ENCODE results near the gene CNOT6L. TPM values are rescaled to one million over a fixed set of nuclear protein-coding genes. Genes with fewer than 3 reads are reported as not detected.

CNOT6L gene
- total and polyA plus RNA-seq, 4 donors = 4.4 to 17.7 (median 10.5) TPM

DNA sequence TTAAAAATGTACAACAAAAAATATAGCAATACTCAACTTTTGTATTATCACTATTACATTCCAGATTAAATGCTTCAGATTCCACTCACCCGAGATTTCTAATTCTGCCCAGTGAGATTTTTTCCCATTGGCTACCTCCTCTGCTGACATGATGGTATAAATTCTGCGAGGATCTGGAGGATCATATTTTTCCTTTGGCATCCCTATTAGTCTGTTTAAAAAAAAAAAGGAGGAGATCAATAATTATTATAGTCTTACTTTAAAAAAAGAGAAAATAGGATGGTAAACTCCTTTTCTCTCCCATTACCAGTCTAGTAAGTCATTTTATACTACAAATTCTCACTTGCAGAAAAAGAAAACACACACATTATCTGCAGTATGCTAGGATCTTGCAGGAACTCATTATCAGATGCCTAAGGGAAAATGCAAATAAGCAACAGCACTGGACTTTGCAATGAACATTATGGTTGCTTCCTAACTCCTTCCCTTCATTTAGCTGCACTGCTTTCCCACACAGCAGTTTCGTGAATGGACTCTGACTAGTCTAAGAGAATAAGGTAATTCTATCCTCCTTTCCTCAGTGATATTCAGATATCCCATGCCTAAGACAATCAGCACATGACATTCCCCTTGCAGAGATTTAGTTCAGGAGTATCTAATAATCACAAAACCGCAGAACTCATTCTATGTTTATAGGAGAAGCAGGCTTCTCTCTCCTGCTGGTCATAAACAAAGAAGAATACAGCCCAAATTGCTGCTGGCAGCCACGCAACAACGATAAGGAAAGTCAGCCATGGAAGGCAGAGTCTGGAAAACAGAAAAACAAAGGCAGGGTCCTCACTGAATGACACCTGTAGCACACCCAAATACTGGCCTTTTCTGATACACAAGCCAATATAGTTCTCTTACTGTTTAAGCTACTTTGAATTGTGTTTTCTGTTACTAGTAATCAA, 42.7 kb downstream of the CNOT6L start:
- WGBS = 86% methylated on average over 6 of the region's 6 CpGs
- no peak overlapping the region for H3K4me3 ChIP-seq (ENCODE audit: low read depth in 1 of 3, low read length in 3 of 3)
- no peak overlapping the region for H3K9ac ChIP-seq (ENCODE audit: low read depth in 1 of 2, low read length in 2 of 2)
- no peak for DNase-seq (ENCODE audit: low spot score)
- H3K9me3 ChIP-seq (ENCODE audit: control insufficient read depth in 4 of 4, low read length in 3 of 4) = no peaks in the 10 kb centered on the region
- no peak overlapping the region for H3K27ac ChIP-seq (ENCODE audit: low read depth in 1 of 2, low read length in 2 of 2)
- no peak for TF ChIP-seq YY1 (IDR thresholded peaks at IDR 0.05)
- no peak for TF ChIP-seq EGR1 (IDR thresholded peaks at IDR 0.05; ENCODE audit: low read depth in 2 of 2)
- no peak for TF ChIP-seq HNF4A (conservative IDR thresholded peaks at IDR 0.05)
- TF ChIP-seq RAD21 (IDR thresholded peaks at IDR 0.05) = no peak
- no peak for TF ChIP-seq TAF1 (conservative IDR thresholded peaks at IDR 0.05)
- no peak for TF ChIP-seq FOXA1 (IDR thresholded peaks at IDR 0.05)
- TF ChIP-seq NR2F2 (IDR thresholded peaks at IDR 0.05) = no peak
- TF ChIP-seq, protein P1, sequence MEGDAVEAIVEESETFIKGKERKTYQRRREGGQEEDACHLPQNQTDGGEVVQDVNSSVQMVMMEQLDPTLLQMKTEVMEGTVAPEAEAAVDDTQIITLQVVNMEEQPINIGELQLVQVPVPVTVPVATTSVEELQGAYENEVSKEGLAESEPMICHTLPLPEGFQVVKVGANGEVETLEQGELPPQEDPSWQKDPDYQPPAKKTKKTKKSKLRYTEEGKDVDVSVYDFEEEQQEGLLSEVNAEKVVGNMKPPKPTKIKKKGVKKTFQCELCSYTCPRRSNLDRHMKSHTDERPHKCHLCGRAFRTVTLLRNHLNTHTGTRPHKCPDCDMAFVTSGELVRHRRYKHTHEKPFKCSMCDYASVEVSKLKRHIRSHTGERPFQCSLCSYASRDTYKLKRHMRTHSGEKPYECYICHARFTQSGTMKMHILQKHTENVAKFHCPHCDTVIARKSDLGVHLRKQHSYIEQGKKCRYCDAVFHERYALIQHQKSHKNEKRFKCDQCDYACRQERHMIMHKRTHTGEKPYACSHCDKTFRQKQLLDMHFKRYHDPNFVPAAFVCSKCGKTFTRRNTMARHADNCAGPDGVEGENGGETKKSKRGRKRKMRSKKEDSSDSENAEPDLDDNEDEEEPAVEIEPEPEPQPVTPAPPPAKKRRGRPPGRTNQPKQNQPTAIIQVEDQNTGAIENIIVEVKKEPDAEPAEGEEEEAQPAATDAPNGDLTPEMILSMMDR (IDR thresholded peaks at IDR 0.05; ENCODE audit: low read depth, low read length, missing input control) = no peak
- TF ChIP-seq GABPA (IDR thresholded peaks at IDR 0.05 in 1 of 2, conservative IDR thresholded peaks at IDR 0.05 in 1 of 2) = no peak
- H3K4me1 ChIP-seq (ENCODE audit: control insufficient read depth in 4 of 4, insufficient read depth in 4 of 4, low read length in 3 of 4) = peaks cover 0 to 9% (median 3%) of the 10 kb centered on the region in 4 donors
- H3K36me3 ChIP-seq (ENCODE audit: control insufficient read depth in 4 of 4, insufficient read depth in 3 of 4, low read depth in 1 of 4, low read length in 3 of 4) = peaks cover 2 to 15% (median 5%) of the 10 kb centered on the region in 4 donors
- H3K27me3 ChIP-seq (ENCODE audit: control insufficient read depth in 4 of 4, insufficient read depth in 4 of 4, low read length in 3 of 4) = no peaks in the 10 kb centered on the region

DNA sequence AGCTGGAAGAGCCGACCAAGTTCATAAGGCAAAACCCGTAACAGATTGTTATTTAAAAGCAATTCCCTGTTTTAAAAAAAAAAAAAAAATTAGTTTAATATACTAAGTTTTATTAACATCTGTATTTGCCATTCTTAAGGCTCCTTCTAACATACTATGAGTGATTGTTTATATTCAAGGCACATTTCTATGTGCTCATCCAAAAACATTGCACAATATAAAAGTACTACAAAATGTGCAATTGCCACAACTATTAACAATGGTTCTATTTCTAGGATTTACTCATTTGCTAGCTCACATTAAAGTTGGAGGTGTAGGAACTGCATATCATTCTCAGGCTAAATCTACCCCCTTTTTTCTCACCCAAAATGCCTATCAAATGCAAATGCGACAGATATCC, 46.1 kb downstream of the CNOT6L start:
- H3K27me3 ChIP-seq (ENCODE audit: control insufficient read depth in 4 of 4, insufficient read depth in 4 of 4, low read length in 3 of 4) = no peaks in the 10 kb centered on the region
- no peak for TF ChIP-seq JUND (IDR thresholded peaks at IDR 0.05)
- TF ChIP-seq, protein P2, sequence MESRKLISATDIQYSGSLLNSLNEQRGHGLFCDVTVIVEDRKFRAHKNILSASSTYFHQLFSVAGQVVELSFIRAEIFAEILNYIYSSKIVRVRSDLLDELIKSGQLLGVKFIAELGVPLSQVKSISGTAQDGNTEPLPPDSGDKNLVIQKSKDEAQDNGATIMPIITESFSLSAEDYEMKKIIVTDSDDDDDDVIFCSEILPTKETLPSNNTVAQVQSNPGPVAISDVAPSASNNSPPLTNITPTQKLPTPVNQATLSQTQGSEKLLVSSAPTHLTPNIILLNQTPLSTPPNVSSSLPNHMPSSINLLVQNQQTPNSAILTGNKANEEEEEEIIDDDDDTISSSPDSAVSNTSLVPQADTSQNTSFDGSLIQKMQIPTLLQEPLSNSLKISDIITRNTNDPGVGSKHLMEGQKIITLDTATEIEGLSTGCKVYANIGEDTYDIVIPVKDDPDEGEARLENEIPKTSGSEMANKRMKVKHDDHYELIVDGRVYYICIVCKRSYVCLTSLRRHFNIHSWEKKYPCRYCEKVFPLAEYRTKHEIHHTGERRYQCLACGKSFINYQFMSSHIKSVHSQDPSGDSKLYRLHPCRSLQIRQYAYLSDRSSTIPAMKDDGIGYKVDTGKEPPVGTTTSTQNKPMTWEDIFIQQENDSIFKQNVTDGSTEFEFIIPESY (IDR thresholded peaks at IDR 0.05) = no peak
- TF ChIP-seq TAF1 (conservative IDR thresholded peaks at IDR 0.05) = no peak
- TF ChIP-seq FOXA1 (IDR thresholded peaks at IDR 0.05) = no peak
- no peak for TF ChIP-seq FOXA2 (IDR thresholded peaks at IDR 0.05)
- TF ChIP-seq, protein P3, sequence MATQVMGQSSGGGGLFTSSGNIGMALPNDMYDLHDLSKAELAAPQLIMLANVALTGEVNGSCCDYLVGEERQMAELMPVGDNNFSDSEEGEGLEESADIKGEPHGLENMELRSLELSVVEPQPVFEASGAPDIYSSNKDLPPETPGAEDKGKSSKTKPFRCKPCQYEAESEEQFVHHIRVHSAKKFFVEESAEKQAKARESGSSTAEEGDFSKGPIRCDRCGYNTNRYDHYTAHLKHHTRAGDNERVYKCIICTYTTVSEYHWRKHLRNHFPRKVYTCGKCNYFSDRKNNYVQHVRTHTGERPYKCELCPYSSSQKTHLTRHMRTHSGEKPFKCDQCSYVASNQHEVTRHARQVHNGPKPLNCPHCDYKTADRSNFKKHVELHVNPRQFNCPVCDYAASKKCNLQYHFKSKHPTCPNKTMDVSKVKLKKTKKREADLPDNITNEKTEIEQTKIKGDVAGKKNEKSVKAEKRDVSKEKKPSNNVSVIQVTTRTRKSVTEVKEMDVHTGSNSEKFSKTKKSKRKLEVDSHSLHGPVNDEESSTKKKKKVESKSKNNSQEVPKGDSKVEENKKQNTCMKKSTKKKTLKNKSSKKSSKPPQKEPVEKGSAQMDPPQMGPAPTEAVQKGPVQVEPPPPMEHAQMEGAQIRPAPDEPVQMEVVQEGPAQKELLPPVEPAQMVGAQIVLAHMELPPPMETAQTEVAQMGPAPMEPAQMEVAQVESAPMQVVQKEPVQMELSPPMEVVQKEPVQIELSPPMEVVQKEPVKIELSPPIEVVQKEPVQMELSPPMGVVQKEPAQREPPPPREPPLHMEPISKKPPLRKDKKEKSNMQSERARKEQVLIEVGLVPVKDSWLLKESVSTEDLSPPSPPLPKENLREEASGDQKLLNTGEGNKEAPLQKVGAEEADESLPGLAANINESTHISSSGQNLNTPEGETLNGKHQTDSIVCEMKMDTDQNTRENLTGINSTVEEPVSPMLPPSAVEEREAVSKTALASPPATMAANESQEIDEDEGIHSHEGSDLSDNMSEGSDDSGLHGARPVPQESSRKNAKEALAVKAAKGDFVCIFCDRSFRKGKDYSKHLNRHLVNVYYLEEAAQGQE (IDR thresholded peaks at IDR 0.05) = no peak
- no peak for TF ChIP-seq RAD21 (IDR thresholded peaks at IDR 0.05)
- no peak for TF ChIP-seq NR2F2 (IDR thresholded peaks at IDR 0.05)
- TF ChIP-seq HNF4A (conservative IDR thresholded peaks at IDR 0.05) = no peak
- no peak for TF ChIP-seq SP1 (IDR thresholded peaks at IDR 0.05)
- TF ChIP-seq, protein P4, sequence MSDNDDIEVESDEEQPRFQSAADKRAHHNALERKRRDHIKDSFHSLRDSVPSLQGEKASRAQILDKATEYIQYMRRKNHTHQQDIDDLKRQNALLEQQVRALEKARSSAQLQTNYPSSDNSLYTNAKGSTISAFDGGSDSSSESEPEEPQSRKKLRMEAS (IDR thresholded peaks at IDR 0.05) = no peak
- no peak for TF ChIP-seq EGR1 (IDR thresholded peaks at IDR 0.05; ENCODE audit: low read depth in 2 of 2)
- TF ChIP-seq HNF4G (IDR thresholded peaks at IDR 0.05) = no peak
- no peak for TF ChIP-seq YY1 (IDR thresholded peaks at IDR 0.05)
- no peak for TF ChIP-seq RXRA (IDR thresholded peaks at IDR 0.05)
- TF ChIP-seq, protein P1 (IDR thresholded peaks at IDR 0.05; ENCODE audit: low read depth, low read length, missing input control) = no peak
- TF ChIP-seq, protein P5, sequence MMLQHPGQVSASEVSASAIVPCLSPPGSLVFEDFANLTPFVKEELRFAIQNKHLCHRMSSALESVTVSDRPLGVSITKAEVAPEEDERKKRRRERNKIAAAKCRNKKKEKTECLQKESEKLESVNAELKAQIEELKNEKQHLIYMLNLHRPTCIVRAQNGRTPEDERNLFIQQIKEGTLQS (IDR thresholded peaks at IDR 0.05) = no peak
- no peaks in the 10 kb centered on the region for H3K9me3 ChIP-seq (ENCODE audit: control insufficient read depth in 4 of 4, low read length in 3 of 4)
- H3K4me1 ChIP-seq (ENCODE audit: control insufficient read depth in 4 of 4, insufficient read depth in 4 of 4, low read length in 3 of 4) = peaks cover 0 to 9% (median 3%) of the 10 kb centered on the region in 4 donors
- DNase-seq (ENCODE audit: low spot score) = no peak
- H3K9ac ChIP-seq (ENCODE audit: low read depth in 1 of 2, low read length in 2 of 2) = no peak overlapping the region
- H3K27ac ChIP-seq (ENCODE audit: low read depth in 1 of 2, low read length in 2 of 2) = no peak overlapping the region
- WGBS = 98% methylated on average over 3 of the region's 3 CpGs
- peaks cover 4 to 19% (median 9%) of the 10 kb centered on the region in 4 donors for H3K36me3 ChIP-seq (ENCODE audit: control insufficient read depth in 4 of 4, insufficient read depth in 3 of 4, low read depth in 1 of 4, low read length in 3 of 4)
- no peak overlapping the region for H3K4me3 ChIP-seq (ENCODE audit: low read depth in 1 of 3, low read length in 3 of 3)

All from liver (tissue), 9 donors.